Measurements from ENCODE around the gene MFSD11. TPM values are rescaled to one million over a fixed set of nuclear protein-coding genes. Genes with fewer than 3 reads are reported as not detected.

The MFSD11 gene
- total RNA-seq, 4 donors from 2014 or later = 34.1 to 53.3 (median 44.3) TPM

- no peak for DNase-seq
- no peaks in the 10 kb centered on the region for H3K4me1 ChIP-seq
- no peaks in the 10 kb centered on the region for H3K9me3 ChIP-seq
- TF ChIP-seq POLR2A (IDR thresholded peaks at IDR 0.05) (no peak), CTCF (IDR thresholded peaks at IDR 0.05) (no peak)
- H3K36me3 ChIP-seq = peaks cover 0 to 6% of the 10 kb centered on the region in 2 donors
- 97 to 98% methylated on average over 3 of the region's 3 CpGs for WGBS, 2 donors
- no peaks in the 10 kb centered on the region for H3K27me3 ChIP-seq
- no peak overlapping the region for H3K4me3 ChIP-seq (replicated peaks in 1 of 3)
- no peak overlapping the region for H3K27ac ChIP-seq
- intact Hi-C loops (cut with DNase I) = no loop called here
These were observed 20.7 kb downstream of the MFSD11 start for GRCh38 chr17:76758570-76758969.

GRCh38 chr17:76772842-76773525, 35.1 kb downstream of the MFSD11 start:
- Histone ChIP-seq H3K27ac (no peak overlapping the region), H3K9me3 (no peaks in the 10 kb centered on the region), H3K4me1 (peaks cover 0 to 3% of the 10 kb centered on the region in 2 donors), H3K27me3 (no peaks in the 10 kb centered on the region), H3K4me3 (replicated peaks in 1 of 3) (no peak overlapping the region), H3K36me3 (peaks cover 14 to 26% of the 10 kb centered on the region in 2 donors)
- TF ChIP-seq CTCF (IDR thresholded peaks at IDR 0.05) (no peak), POLR2A (IDR thresholded peaks at IDR 0.05) (no peak)
- DNase-seq = no peak
- intact Hi-C loops (cut with DNase I) = no loop called here
- WGBS, 2 donors = 53 to 75% methylated on average over 6 of the region's 6 CpGs

- TF ChIP-seq CTCF (IDR thresholded peaks at IDR 0.05) = no peak
- no peak for TF ChIP-seq POLR2A (IDR thresholded peaks at IDR 0.05)
- Histone ChIP-seq H3K36me3 (peaks cover 16 to 33% of the 10 kb centered on the region in 2 donors), H3K27ac (no peak overlapping the region), H3K27me3 (no peaks in the 10 kb centered on the region), H3K9me3 (no peaks in the 10 kb centered on the region), H3K4me1 (peaks cover 0 to 3% of the 10 kb centered on the region in 2 donors), H3K4me3 (replicated peaks in 1 of 3) (no peak overlapping the region)
- no peak for DNase-seq
- intact Hi-C loops (cut with DNase I) = no loop called here
- WGBS, 2 donors = 67 to 72% methylated on average over 10 of the region's 10 CpGs
These were observed 37.2 kb downstream of the MFSD11 start for GRCh38 chr17:76775021-76775600.

- 93 to 94% methylated on average over 12 of the region's 12 CpGs for WGBS, 2 donors
- Histone ChIP-seq H3K27me3 (no peaks in the 10 kb centered on the region), H3K4me1 (no peaks in the 10 kb centered on the region), H3K9me3 (no peaks in the 10 kb centered on the region), H3K27ac (no peak overlapping the region), H3K4me3 (replicated peaks in 1 of 3) (no peak overlapping the region), H3K36me3 (peaks cover 11 to 27% of the 10 kb centered on the region in 2 donors)
- DNase-seq = no peak
- TF ChIP-seq CTCF (IDR thresholded peaks at IDR 0.05) = no peak
- TF ChIP-seq POLR2A (IDR thresholded peaks at IDR 0.05) = no peak
- intact Hi-C loops (cut with DNase I) = no loop called here
These were observed 43.4 kb downstream of the MFSD11 start for GRCh38 chr17:76781056-76781982.

Measured in thyroid gland (tissue), 4 donors.